Hepatocyte (in vitro differentiated cells): Measurements from ENCODE around the gene MECR. TPM values are rescaled to one million over a fixed set of nuclear protein-coding genes. Genes with fewer than 3 reads are reported as not detected.

ENCODE experiments used
- DNase-seq: peaks from one replicate; pipeline ENCODE4 v3.0.0-alpha.2; 2016; ENCODE audit warnings: low spot score
- H2AFZ ChIP-seq: fragments of 200-600 bp; sonication (generic); 2 replicates; pipeline ENCODE4 v1.6.0; 2016; ENCODE audit warnings: antibody characterized with exemption, mild to moderate bottlenecking
- H3K27ac ChIP-seq: fragments of 200-600 bp; sonication (generic); 2 replicates; pipeline ENCODE4 v1.5.1; 2016; ENCODE audit warnings: mild to moderate bottlenecking
- H3K27me3 ChIP-seq: fragments of 200-600 bp; sonication (generic); 2 replicates; pipeline ENCODE4 v1.6.1; 2016
- H3K36me3 ChIP-seq: fragments of 200-600 bp; sonication (generic); replicated peaks from 2 replicates; pipeline ENCODE4 v1.5.1; 2016; ENCODE audit warnings: low read depth; ENCODE audit not compliant: insufficient read depth
- H3K4me1 ChIP-seq: fragments of 200-600 bp; sonication (generic); 2 replicates; pipeline ENCODE4 v1.5.1; 2016; ENCODE audit warnings: mild to moderate bottlenecking, moderate library complexity; ENCODE audit not compliant: insufficient read depth
- H3K4me2 ChIP-seq: fragments of 200-600 bp; sonication (generic); 2 replicates; pipeline ENCODE4 v1.6.0; 2016
- H3K4me3 ChIP-seq: fragments of 200-600 bp; sonication (generic); 2 replicates; pipeline ENCODE4 v1.5.1; 2016; ENCODE audit warnings: mild to moderate bottlenecking
- H3K79me2 ChIP-seq: fragments of 200-600 bp; sonication (generic); 2 replicates; pipeline ENCODE4 v1.6.0; 2017; ENCODE audit warnings: mild to moderate bottlenecking
- H3K9me2 ChIP-seq: fragments of 200-600 bp; sonication (generic); replicated peaks from 2 replicates; pipeline ENCODE4 v1.6.0; 2017; ENCODE audit warnings: mild to moderate bottlenecking; ENCODE audit not compliant: insufficient read depth
- H3K9me3 ChIP-seq: fragments of 200-600 bp; sonication (generic); 2 replicates; pipeline ENCODE4 v1.5.1; 2016; ENCODE audit warnings: low read depth, mild to moderate bottlenecking
- H4K20me1 ChIP-seq: fragments of 200-600 bp; sonication (generic); 2 replicates; pipeline ENCODE4 v1.6.0; 2016; ENCODE audit warnings: mild to moderate bottlenecking; ENCODE audit not compliant: insufficient read depth, poor library complexity, severe bottlenecking
- EZH2 ChIP-seq: fragments of 200-600 bp; sonication (generic); IDR thresholded peaks from 2 replicates; pipeline ENCODE4 v1.6.1; 2016; ENCODE audit warnings: antibody characterized with exemption, mild to moderate bottlenecking, borderline replicate concordance
- EZH2phosphoT487 ChIP-seq: fragments of 200-600 bp; sonication (generic); IDR thresholded peaks from one replicate; pipeline ENCODE4 v1.6.1; 2018; ENCODE audit warnings: antibody characterized with exemption, mild to moderate bottlenecking, low read depth, moderate library complexity; ENCODE audit not compliant: unreplicated experiment, severe bottlenecking
- WGBS: methylation state at CpG from one replicate; pipeline ENCODE4 v1.1.6; 2016; ENCODE audit warnings: low lambda C conversion rate; ENCODE audit errors: missing lambda C conversion rate; 5-methylcytosine and 5-hydroxymethylcytosine counted together
- polyA plus RNA-seq: library from polyadenylated mRNA; unstranded; fragments of >200 nt; fragmentation: Nextera tagmentation; extraction: Ambion mirVana; gene quantifications from 2 replicates; pipeline ENCODE4 v1.2.1, GENCODE V29; 2016
- total RNA-seq: library from RNA; depleted of rRNA; stranded (reverse); fragments of >200 nt; gene quantifications from 2 replicates; pipeline ENCODE4 v1.2.3, GENCODE V29; 2014
- TF ChIP-seq, protein P1 (sequence below): fragments of 200-600 bp; sonication (generic); IDR thresholded peaks from 2 replicates; pipeline ENCODE4 v1.5.1; 2016; ENCODE audit warnings: antibody characterized with exemption, mild to moderate bottlenecking; ENCODE audit not compliant: poor library complexity

Gene MECR
- total and polyA plus RNA-seq, 2 experiments from 2014 or later, result 14.2 to 35.2 TPM

GRCh38 chr1:29234471-29234870, 3.7 kb upstream of the MECR start:
- no peaks in the 10 kb centered on the region for H3K27me3 ChIP-seq
- H3K4me3 ChIP-seq, result no peak overlapping the region
- no peak for DNase-seq
- peaks cover 13% of the 10 kb centered on the region for H3K4me1 ChIP-seq
- peaks cover 16% of the 10 kb centered on the region for H3K79me2 ChIP-seq
- no peaks in the 10 kb centered on the region for H4K20me1 ChIP-seq
- H2AFZ ChIP-seq, result no peak overlapping the region
- 76% methylated on average over 1 of the region's 1 CpG for WGBS
- no peak overlapping the region for H3K4me2 ChIP-seq
- H3K27ac ChIP-seq, result no peak overlapping the region
- H3K9me2 ChIP-seq, result no peaks in the 10 kb centered on the region
- no peaks in the 10 kb centered on the region for H3K9me3 ChIP-seq
- no peaks in the 10 kb centered on the region for H3K36me3 ChIP-seq
- TF ChIP-seq EZH2phosphoT487 (no peak), EZH2 (no peak)
- TF ChIP-seq, protein P1, sequence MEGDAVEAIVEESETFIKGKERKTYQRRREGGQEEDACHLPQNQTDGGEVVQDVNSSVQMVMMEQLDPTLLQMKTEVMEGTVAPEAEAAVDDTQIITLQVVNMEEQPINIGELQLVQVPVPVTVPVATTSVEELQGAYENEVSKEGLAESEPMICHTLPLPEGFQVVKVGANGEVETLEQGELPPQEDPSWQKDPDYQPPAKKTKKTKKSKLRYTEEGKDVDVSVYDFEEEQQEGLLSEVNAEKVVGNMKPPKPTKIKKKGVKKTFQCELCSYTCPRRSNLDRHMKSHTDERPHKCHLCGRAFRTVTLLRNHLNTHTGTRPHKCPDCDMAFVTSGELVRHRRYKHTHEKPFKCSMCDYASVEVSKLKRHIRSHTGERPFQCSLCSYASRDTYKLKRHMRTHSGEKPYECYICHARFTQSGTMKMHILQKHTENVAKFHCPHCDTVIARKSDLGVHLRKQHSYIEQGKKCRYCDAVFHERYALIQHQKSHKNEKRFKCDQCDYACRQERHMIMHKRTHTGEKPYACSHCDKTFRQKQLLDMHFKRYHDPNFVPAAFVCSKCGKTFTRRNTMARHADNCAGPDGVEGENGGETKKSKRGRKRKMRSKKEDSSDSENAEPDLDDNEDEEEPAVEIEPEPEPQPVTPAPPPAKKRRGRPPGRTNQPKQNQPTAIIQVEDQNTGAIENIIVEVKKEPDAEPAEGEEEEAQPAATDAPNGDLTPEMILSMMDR, result no peak

DNA sequence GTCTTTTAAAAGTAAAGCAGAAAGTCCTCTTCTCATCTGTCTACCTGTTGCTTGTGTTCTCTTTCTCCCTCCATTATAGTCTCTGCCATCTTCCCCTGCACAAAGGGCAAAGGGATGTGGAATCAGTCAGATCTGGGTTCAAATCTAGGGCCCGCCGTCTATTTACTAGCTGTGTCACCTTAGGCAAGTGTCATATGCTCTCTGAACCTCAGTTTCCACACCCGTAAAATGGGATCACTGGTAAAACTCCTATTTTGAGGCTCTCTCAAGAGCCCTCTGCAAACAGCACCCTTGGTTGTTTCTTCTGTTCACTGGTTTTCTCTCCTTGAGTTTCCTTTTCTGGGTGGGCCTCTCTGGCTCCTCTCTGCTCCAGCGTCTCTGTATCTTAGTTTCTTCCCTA, 3.0 kb upstream of the MECR start:
- no peak overlapping the region for H3K4me2 ChIP-seq
- H3K9me3 ChIP-seq, result no peaks in the 10 kb centered on the region
- no peak overlapping the region for H3K27ac ChIP-seq
- DNase-seq, result no peak
- H3K79me2 ChIP-seq, result peaks cover 17% of the 10 kb centered on the region
- H4K20me1 ChIP-seq, result no peaks in the 10 kb centered on the region
- peaks cover 9% of the 10 kb centered on the region for H3K4me1 ChIP-seq
- no peak overlapping the region for H3K4me3 ChIP-seq
- H3K36me3 ChIP-seq, result no peaks in the 10 kb centered on the region
- no peaks in the 10 kb centered on the region for H3K27me3 ChIP-seq
- H3K9me2 ChIP-seq, result no peaks in the 10 kb centered on the region
- no peak overlapping the region for H2AFZ ChIP-seq
- TF ChIP-seq EZH2phosphoT487 (no peak), EZH2 (no peak)
- TF ChIP-seq, protein P1, result no peak
- 95% methylated on average over 4 of the region's 4 CpGs for WGBS

GRCh38 chr1:29232387-29232786, 1.7 kb upstream of the MECR start:
- Histone ChIP-seq H2AFZ (no peak overlapping the region), H3K4me1 (no peaks in the 10 kb centered on the region), H3K27me3 (no peaks in the 10 kb centered on the region), H3K4me2 (no peak overlapping the region), H3K9me3 (no peaks in the 10 kb centered on the region), H3K27ac (no peak overlapping the region), H3K36me3 (no peaks in the 10 kb centered on the region), H3K9me2 (no peaks in the 10 kb centered on the region), H3K79me2 (peaks cover 17% of the 10 kb centered on the region), H3K4me3 (no peak overlapping the region), H4K20me1 (no peaks in the 10 kb centered on the region)
- DNase-seq, result no peak
- WGBS, result 83% methylated on average over 3 of the region's 3 CpGs
- TF ChIP-seq EZH2phosphoT487 (no peak), EZH2 (no peak)
- TF ChIP-seq, protein P1, result no peak

DNA sequence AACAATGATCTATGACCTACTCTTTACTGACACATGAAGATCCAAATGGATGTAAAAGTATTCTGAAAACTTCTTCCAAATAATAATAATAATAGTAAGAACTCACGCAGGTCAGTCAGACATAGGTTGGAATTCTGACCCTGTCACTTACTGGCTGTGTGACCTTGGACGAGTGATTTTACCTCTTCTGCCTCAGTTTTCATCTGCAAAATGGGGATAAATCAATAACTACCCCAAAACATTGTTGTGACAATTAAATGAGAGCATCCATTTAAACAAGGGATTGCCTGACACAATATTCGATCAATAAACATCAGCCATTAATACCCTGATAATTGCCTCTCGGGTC, 556 bp downstream of the MECR start:
- 26% methylated on average over 4 of the region's 4 CpGs for WGBS
- H2AFZ ChIP-seq, result peak overlapping the region; percentile 73

More for the DNA sequence above, 556 bp downstream of the MECR start:
- Histone ChIP-seq H4K20me1 (no peaks in the 10 kb centered on the region), H3K79me2 (peaks cover 12% of the 10 kb centered on the region), H3K4me1 (no peaks in the 10 kb centered on the region), H3K27me3 (no peaks in the 10 kb centered on the region), H3K9me2 (no peaks in the 10 kb centered on the region), H3K9me3 (no peaks in the 10 kb centered on the region), H3K27ac (no peak overlapping the region), H3K36me3 (no peaks in the 10 kb centered on the region), H3K4me2 (peak overlapping the region; percentile 84), H3K4me3 (peak overlapping the region; percentile 78)
- no peak for DNase-seq
- no peak for TF ChIP-seq EZH2
- TF ChIP-seq, protein P1, result no peak
- no peak for TF ChIP-seq EZH2phosphoT487
